NCI-H774 (cell line): ENCODE results near the gene GOLGA7B.

Source experiments
- DNase-seq: peaks from one replicate; lab custom pipeline; 2025; lab: John Stamatoyannopoulos, UW

GOLGA7B gene

DNA sequence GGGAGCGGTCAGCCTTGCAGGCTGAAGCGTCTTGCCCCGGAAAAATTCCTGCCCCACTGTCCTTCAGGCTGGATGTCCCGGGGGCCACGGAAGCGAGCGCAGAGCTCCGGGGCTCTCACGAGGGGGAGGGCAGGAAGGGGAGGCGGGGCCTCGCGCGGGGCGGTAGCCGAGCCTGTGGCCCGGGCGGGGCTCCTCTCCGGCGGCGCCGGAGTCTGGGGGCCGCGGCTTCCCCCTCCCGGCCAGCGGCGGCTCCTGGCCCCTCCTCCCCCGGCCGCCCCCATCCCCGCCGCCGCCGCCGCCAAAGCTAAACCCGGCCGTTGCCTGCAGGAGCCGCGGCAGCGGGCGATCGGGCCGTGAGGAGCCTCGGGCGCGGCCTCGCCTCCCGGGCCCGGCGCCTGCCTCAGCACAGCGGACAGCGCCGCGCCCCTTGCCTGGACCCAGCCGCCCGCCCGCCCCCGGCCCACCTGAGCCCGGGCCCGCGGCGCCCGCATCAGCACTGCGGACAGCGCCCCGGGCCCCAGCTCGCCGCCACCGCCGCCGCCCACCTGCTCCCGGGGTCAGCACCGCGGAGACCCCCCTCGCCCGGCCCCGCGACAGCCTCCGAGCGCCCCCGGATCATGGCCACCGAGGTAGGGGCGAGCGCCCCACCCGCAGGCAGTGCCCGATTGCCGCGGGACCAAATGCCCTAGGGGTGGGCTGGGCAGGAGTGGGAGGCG lies at the start of gene GOLGA7B:
GOLGA7B (plus strand) TSS at position 157 of the 716 bp plus-strand sequence; CDS start at position 618, 461 bp downstream.
- peak; percentile 17 for DNase-seq

DNA sequence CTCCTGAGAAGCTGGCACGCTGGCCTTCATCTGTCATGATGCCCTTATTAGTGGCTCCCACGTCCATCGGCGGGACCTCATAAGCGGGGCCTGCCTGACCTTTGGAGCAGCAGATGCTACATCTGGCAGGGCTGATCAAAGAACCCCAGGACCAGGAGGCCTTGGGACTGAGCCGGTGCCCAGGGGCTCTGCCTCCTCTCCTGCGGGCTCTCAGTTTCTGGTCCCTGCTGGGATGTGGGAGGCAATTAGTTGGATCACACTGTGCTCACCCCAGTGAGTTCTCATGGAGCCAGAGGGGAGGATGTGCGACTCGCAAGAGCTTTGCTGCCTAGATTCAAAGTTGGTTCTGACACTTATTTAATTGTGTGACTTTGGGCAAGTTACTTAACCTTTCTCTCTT lies 49.2 kb upstream of the GOLGA7B start:
- no peak for DNase-seq

DNA sequence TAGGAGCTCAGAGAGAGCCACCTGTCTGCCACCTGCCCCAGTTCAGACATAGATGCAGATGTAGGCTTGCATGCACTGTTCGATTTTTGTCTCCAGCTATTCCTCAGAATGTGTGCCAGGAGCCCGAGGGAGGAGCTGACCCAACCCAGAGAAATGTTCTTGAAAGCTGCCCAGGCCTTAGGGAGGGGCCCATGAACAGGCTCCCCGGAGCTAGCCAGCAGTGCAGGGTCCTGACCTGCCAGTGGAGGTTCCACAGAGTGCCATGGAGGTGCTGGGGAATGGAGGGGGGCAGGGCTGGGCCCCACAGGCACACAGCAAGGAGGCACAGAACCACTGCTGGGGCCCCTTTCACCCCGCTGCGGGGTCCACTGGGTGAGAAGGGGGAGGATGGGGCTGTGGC lies 48.2 kb upstream of the GOLGA7B start:
- DNase-seq = no peak

DNA sequence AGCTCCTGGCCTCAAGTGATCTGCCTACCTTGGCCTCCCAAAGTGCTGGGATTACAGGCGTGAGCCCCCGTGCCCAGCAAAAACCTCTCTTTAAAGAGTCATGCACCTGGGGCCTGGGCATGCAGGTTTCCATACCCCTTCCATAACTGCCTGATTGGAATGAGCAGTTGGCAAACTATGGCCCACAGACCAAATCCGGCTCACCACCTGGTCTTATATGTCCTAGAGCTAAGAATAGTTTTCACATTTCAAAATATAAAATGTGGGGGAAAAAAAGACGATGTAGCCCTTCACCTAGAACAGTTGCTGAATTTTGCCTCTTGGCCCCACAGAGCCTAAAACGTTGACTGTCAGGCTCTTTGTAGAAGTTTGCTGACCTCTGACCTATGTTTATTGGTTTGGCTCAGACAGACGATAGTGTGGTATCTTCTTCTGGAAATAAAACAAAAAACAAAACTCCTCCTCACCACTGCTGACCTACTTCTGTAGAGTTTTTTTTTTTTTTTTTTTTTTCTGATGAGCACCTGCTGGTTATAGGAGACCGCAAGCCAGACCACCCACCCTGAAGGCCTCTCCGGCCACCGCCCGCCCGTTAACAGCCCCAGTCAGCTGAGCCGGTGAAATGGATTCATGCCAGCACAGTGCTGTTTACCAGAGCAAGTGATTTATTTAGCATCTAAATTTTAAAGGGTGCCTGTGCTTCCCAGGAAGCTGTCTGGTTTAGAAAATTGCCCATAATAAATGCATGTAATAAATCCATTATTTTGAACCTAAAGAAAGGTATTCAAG lies 44.4 kb upstream of the GOLGA7B start:
- no peak for DNase-seq

DNA sequence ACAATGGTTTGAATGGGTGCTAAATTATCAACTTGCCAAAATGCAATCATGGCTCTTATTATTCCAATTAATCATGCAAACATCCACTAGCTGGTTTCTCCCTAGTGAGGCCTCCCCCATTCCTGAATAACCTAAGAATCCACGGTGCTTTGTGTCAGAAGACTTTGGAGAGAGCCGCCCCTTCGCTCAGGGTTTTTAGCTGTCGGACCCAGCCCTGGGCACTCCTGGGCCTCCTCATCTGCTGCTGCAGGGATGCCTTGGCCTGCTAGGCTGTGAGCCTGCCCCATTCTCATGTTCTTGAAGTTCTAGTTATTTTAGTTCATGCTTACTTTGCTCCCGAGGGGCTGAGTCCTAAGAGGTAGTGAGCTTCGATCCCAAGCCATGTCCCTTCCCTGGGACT lies 43.7 kb upstream of the GOLGA7B start:
- DNase-seq = no peak

DNA sequence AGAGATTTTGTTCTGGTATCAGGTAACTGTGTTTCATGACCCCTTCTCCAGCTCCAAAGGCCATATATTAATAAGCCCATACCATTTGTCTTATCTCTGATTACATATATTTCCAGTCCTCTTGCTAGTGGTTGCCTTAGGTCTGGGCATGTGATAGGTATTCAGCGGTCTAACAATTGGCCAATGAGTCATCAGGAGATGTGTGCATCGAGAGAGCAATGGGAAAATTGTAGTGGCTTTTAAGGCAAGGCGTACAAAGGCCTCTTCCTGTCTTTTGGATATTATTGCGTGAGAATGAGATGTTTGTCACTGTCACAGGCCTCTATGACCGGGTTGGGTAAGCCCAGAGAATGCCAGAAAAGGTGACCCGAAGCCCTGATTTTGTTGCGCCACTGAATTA lies 39.2 kb upstream of the GOLGA7B start:
- DNase-seq = no peak

DNA sequence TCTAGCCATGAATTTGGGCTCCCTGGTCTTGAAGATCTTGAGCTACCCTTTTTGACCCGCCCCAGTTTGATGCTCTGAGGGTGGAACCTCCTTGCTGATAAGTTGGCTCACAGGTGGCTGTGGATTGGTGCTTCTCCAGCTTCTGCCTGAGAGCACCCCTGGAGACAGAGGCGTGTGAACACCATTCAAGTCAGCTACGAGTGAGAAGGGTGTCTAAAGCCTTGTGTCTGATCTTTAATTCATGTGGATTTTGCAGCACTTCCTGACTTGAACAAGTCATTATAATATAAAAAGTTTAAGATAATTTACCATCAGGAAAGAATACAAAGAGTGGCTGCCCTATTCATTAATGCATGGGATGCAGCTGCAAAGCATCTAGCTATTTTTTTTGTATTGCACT lies 37.7 kb upstream of the GOLGA7B start:
- DNase-seq = no peak

DNA sequence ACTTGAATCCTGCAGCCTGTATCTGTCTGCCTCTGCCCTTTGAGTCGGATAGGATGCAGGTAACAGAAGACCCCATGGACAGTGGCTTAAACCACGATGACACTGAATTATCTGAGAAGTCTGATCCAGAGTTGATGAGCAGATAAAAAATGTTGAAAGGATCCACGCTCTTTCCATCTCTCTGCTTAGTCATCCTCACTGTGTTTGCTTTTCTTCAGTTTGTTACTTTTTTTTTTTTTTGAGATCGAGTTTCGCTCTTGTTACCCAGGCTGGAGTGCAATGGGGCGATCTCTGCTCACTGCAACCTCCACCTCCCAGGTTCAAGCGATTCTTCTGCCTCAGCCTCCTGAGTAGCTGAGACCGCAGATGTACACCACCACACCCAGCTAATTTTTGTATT lies 36.9 kb upstream of the GOLGA7B start:
- no peak for DNase-seq

DNA sequence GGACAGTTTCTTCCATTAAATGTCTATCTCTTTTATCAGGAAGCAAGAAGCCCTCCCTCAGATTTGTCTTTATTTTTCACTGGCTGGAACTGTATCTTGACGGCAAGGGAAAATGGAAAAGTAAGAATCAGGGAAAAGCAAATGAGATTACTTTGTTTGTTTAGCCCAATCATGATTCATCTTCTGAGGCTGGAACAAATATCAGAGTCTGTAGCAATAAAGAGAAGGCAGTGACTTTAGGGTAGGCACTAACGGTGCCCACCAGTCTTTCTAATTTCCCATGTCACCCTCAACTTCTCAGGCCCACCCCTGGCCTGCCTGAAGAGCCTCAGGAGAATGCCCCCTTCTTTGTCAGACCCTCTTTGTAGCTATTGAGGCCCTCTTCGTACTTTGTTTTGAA lies 36.3 kb upstream of the GOLGA7B start:
- DNase-seq = no peak

DNA sequence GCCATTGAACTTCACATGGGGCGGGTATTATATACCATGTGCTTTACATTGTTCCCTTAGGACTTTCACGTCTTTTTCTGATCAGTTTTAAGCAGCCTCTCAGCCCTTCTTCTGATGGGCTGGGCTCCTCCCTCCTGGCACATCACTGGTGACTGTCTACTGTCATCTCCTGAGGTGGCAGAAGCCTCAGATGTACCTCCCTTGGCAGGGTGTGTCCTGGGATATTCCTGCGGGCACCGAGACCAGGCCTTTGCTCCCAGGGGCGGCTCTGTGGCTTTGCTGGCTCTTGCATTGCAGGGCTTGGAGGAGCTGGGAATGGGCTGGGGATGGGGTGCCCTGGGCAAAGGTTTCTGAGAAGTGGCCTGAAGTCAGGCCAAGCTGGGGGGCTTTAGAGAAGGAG lies 34.6 kb upstream of the GOLGA7B start:
- no peak for DNase-seq

DNA sequence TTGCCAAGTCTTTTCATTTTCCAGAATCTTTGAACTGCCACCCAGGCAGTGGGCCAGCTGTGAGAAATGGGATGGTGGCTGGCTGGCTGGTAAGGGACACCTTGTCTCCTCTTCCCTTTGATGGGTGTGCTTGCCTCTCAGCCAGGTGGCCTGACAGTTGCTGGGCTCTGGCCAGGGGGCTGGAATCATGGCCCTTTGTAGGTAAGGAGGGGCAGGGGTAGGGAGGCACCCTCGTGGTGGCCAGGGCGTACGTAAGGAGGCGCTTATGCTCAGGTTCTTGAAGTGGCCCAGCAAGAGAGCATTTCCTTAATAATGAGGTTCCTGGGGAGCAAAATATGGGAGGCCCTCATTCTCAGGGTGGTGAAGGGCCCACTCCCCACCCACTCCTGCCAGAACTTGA lies 33.0 kb upstream of the GOLGA7B start:
- DNase-seq = no peak

DNA sequence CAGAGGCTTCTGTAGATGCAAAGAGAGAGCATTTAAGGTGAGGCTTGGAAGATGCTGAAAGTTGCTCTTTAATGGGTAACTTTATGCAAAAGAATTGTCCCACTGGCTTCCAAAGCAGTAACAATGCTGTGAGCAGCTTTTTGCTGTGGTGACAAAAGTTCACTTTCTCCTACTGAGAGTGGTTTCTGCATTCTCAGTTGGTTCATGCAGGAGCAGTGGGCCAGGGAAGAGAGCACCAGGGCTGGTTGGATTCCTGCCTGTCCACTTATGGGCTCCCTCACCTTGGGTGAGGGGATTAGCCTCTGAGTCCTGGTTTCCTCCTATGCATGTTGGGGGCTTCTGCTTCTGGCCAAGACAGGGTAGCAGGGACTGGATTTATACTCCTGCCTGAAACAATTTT lies 31.1 kb upstream of the GOLGA7B start:
- DNase-seq = no peak

DNA sequence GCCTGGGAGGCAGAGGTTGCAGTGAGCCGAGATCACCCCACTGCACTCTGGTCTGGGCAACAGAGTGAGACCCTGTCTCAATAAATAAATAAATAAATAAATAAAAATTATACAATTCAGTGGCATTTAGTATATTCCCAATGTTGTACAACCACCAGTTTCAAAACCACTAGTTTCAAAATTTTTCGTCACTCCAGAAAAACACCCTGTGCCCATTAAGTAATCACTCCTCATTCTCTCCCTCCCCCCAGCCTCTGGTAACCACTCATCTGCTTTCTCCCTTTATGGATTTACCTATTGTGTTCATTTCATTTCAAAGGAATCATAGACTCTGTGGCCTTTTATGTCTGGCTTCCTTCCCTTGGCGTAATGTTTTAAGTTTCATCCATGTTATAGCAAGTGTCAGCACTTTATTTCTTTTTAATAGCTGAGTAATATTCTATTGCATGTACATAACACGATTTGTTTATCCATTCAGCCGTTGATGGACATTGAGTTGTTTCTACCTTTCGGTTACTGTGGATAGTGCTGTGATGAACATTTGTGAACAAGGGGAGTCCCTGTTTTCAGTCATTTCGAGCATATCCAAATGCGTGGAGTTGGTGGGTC lies 29.4 kb upstream of the GOLGA7B start:
- no peak for DNase-seq

DNA sequence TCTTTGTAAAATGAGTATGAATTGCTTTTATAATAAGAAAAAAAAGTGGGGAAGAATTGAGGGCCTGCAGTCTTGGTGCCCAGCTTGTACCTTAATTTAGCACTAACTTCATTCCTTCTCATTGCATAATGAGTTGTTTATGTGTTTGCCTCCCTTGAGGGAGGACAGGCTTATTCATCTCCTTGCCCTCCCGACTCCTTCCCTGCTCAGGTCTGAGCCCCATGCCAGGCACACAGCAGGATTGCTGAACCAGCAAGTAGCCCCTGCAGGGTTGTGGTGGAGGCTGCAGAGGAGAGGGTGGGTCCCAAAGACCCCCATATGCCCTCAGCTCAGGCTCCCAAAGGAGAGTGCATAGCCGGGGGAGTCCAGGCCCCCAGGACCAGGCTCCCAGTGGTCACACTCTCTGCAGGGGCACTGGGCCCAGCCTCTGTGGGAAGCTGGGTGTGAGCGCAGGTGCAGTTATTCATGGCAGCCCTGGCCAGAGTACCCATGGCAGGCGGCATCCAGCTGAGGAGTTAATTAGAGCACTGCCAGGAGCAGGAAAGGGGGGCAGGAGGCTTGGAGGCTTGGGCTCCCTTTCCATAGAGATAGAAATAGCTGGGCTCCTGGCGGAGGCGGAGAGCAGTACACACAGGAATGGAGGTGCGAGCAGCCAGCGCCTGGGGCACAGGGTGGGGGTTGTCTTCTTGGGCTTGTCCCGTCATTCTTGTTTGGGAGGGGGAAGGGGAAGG lies 28.2 kb upstream of the GOLGA7B start:
- DNase-seq = no peak

DNA sequence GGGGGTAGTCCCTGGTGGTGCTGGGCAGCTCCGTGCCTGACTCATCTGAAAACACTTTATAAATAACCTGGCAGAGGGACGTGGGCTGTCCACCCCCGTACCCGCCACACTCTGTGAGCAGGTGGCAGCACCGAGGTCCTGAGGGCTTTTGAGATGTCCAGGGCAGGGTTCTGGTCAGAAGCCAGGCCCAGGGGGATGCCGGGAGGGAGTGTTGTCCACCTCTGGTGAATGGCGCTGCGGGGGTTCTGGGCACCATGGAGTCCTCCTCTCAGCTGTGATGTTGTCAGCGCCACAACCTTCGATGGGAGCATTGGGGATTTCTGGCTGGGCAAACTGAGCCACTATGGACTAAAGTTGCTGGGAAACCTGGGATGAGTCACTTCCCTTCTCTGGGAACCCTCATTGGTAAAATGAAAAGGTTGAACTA lies 27.4 kb upstream of the GOLGA7B start:
- DNase-seq = no peak

DNA sequence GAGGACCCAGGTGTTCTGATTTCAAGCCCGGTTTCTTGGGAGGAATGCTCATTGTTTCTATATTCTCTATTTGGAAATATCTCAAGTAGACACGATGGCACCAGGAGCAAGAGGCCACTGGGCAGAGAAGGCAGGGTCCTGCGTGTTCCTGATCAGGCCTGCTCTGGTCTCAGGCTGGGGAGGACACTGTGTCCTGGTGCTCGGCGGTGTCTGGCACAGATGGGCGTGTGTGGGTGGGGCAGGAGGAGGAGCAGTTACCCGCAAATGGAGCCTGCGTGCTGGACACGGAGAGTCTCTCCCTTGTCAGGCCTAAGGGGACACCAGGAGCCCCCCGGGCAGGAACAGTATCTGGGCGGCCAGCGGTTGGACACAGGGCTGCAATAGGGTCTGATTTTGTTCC lies 25.9 kb upstream of the GOLGA7B start:
- DNase-seq = no peak

DNA sequence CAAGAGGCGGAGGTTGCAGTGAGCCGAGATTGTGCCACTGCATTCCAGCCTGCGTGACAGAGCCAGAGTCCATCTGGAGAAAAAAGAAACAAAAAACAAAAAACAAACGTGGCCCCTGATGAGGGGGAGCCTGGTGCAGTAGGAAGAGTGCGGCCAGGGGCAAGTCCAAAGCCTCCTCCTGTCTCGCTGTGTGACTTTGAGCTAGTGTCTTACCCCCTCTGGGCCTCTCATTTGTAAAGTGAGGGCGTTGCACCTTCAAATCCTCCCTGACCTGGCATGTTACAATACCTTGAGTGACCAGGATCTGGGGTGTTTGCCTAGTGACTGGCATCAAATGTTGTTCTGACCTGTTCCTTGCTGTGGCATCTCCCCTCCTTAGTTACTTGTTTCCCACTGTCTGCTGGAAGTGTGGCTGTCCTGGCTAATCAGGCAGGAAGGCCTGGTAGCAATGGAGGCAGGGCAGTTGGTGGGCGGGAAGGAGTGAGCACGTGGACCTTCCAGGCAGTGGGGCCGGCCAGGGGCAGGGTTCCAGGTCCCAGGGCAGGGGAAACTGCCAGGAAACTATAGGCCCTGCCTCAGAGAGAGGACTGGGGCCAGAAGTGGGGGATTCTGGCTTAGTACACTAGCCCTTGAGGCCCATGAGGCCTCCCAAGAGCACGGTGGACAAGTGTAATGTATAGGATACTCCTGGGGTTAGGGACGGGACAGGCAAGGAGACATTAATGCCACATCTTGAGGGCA lies 24.5 kb upstream of the GOLGA7B start:
- DNase-seq = no peak

DNA sequence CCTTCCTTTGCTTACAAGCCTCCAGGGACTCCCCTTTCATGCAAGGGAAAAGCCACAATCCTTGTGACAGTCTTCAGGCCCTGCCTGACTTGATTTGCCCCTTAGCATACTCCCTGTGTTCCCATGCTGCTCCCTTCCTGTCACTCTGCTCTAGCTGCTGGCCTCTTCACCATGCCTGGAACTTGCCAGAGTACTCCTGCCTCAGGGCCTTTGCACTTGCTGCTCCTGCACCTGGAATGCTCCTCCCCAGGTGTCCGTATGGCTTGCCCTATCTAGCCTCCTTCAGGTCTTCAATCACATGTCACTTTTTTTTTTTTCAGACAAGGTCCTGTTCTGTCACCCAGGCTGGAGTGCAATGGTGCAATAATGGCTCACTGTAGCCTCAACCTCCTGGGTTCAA lies 22.8 kb upstream of the GOLGA7B start:
- DNase-seq = no peak

DNA sequence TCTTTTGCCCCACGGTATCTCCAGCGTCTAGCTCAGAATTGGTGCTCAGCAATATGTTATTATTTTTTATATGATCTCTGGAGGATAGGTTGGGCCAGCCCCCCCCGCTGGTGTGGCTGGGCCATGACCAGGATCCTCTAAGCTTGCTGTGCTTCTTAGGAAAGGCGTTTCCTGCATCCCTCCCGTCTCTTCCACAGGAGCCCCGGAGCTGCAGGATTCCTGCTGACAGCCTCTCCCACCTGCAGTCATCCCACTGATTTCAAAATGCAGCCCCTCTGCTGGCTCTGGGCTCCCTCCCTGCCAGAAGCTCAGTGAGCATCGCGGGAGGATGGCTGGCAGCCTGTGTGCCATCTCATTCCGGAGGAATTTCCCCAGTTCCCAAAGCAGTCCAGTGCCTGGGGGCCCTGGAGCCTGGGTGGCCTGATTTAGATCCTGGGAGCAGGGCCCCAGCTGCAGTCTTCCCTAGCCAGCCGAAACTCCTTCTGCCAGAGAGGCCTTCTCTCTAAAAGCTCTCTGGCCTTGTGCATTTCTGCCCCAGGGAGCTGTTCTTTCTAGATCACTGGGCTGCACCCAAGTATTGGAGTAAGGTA lies 21.8 kb upstream of the GOLGA7B start:
- no peak for DNase-seq

DNA sequence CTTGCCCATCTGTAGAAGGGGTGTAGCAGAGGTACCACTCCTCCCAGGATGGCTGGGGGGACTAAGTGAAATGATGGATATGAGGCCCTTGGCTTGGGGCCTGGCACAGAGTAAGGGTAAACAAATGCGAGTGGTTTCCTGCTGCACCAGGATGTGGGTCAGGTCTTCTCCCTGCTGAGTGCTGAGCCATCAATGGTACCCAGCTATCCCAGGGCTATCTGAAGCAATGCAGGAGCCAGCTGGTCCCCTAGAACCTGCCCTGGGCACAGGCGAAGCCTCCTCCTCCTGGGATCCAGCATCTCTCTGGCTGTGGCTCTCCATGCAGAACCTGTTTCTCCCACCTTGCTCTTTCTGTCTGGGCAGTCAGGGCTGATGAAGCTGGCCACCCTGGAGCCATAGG lies 20.9 kb upstream of the GOLGA7B start:
- no peak for DNase-seq

DNA sequence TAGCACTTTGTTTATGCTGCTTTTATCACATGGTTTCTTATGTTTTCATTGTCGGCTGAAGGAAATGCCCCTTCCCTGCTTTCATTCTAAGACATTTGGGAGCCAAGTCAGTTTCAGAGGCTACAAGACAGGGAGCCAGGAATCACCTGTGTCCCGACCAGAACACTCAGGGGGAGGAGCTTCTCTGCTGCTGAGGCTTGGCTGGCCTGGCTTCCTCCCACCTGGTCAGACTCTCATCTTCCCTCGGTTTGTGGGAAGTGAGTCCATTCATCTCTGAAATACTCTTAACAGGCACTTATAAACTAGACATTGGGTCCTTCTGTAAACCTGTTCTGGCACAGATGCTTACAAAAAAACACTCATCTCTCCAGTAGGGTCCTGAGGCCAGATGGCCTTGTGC lies 19.6 kb upstream of the GOLGA7B start:
- no peak for DNase-seq
